ENCODE data around the gene BMP4.
"Not testable (repeated sequence)": the region's sequence is repeated elsewhere in the genome, so short reads cannot be mapped to it uniquely, and the experiment has no call there.

BMP4 gene

GRCh38 chr14:53956427-53957201 is at the start of gene BMP4:
Gene BMP4, minus strand, starts transcription at chr14:53956825. Its CDS starts 4,603 bp downstream, at chr14:53952222.
- DNase-seq = peak; percentile 92

GRCh38 chr14:54003064-54003463 is 46.4 kb upstream of the BMP4 start:
- DNase-seq = no peak

GRCh38 chr14:54002653-54003052 is 46.0 kb upstream of the BMP4 start:
- DNase-seq = peak; percentile 21

GRCh38 chr14:54001189-54001878 is 44.7 kb upstream of the BMP4 start:
- DNase-seq = no peak

- no peak for DNase-seq
Observed at GRCh38 chr14:54000341-54000811, 43.8 kb upstream of the BMP4 start.

- no peak for DNase-seq
Observed at GRCh38 chr14:53999061-53999488, 42.5 kb upstream of the BMP4 start.

GRCh38 chr14:53996041-53996440 is 39.4 kb upstream of the BMP4 start:
- no peak for DNase-seq

- DNase-seq = no peak
Observed at GRCh38 chr14:53993920-53994607, 37.4 kb upstream of the BMP4 start.

- DNase-seq = no peak
Observed at GRCh38 chr14:53990978-53991377, 34.4 kb upstream of the BMP4 start.

- not testable (repeated sequence) for DNase-seq
Observed at GRCh38 chr14:53986718-53987117, 30.1 kb upstream of the BMP4 start.

GRCh38 chr14:53984958-53985357 is 28.3 kb upstream of the BMP4 start:
- DNase-seq = not testable (repeated sequence)

- no peak for DNase-seq
Observed at GRCh38 chr14:53983112-53983511, 26.5 kb upstream of the BMP4 start.

- no peak for DNase-seq
Observed at GRCh38 chr14:53982546-53982945, 25.9 kb upstream of the BMP4 start.

- DNase-seq = no peak
Observed at GRCh38 chr14:53979747-53980642, 23.4 kb upstream of the BMP4 start.

- DNase-seq = no peak
Observed at GRCh38 chr14:53979113-53979681, 22.6 kb upstream of the BMP4 start.

GRCh38 chr14:53978194-53978593 is 21.6 kb upstream of the BMP4 start:
- no peak for DNase-seq

- no peak for DNase-seq
Observed at GRCh38 chr14:53975444-53975843, 18.8 kb upstream of the BMP4 start.

- no peak for DNase-seq
Observed at GRCh38 chr14:53971521-53971920, 14.9 kb upstream of the BMP4 start.

- no peak for DNase-seq
Observed at GRCh38 chr14:53969326-53969725, 12.7 kb upstream of the BMP4 start.

GRCh38 chr14:53968726-53969125 is 12.1 kb upstream of the BMP4 start:
- no peak for DNase-seq

GRCh38 chr14:53967606-53968005 is 11.0 kb upstream of the BMP4 start:
- no peak for DNase-seq

GRCh38 chr14:53964249-53964648 is 7.6 kb upstream of the BMP4 start:
- no peak for DNase-seq

All from right hindlimb (tissue), 1 donor.